AG10803 (cell line): Measurements from ENCODE around the gene PELI2.

Experiments
- DNase-seq: peaks from one replicate; pipeline ENCODE4 v3.0.0; 2010; ENCODE audit warnings: low read depth
- H3K4me3 ChIP-seq: 2 replicates; pipeline ENCODE4 v1.5.1; 2011; ENCODE audit warnings: mild to moderate bottlenecking, low read length, control low read depth
- TF ChIP-seq, protein P1 (sequence below): conservative IDR thresholded peaks from 2 replicates; pipeline ENCODE4 v1.5.1; 2011; ENCODE audit warnings: mild to moderate bottlenecking, low read length, control low read depth, inconsistent platforms

The PELI2 gene

DNA sequence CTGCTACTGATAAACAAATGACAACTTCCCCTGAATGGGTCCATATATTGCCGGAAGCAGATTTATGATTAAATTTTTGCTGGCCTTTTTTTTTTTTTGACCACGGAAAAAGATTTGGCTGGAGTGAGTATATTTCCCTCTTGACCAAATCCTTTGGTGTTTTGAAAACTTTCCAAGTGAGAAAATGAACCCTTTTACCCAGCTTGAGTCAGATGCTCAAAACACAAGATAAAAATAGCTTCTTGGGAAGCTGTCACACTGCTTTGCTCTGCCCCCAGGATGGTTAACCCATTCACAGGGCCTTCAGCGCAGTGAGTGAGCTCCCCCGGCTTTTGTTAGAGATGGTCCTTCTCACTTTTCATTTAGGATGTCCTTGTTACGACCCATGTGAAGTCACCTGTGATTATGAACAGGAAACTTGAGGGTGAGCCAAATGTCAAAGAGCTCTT, 224.3 kb downstream of the PELI2 start:
- DNase-seq: peak; percentile 67
- TF ChIP-seq, protein P1, sequence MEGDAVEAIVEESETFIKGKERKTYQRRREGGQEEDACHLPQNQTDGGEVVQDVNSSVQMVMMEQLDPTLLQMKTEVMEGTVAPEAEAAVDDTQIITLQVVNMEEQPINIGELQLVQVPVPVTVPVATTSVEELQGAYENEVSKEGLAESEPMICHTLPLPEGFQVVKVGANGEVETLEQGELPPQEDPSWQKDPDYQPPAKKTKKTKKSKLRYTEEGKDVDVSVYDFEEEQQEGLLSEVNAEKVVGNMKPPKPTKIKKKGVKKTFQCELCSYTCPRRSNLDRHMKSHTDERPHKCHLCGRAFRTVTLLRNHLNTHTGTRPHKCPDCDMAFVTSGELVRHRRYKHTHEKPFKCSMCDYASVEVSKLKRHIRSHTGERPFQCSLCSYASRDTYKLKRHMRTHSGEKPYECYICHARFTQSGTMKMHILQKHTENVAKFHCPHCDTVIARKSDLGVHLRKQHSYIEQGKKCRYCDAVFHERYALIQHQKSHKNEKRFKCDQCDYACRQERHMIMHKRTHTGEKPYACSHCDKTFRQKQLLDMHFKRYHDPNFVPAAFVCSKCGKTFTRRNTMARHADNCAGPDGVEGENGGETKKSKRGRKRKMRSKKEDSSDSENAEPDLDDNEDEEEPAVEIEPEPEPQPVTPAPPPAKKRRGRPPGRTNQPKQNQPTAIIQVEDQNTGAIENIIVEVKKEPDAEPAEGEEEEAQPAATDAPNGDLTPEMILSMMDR: no peak
- no peak overlapping the region for H3K4me3 ChIP-seq

DNA sequence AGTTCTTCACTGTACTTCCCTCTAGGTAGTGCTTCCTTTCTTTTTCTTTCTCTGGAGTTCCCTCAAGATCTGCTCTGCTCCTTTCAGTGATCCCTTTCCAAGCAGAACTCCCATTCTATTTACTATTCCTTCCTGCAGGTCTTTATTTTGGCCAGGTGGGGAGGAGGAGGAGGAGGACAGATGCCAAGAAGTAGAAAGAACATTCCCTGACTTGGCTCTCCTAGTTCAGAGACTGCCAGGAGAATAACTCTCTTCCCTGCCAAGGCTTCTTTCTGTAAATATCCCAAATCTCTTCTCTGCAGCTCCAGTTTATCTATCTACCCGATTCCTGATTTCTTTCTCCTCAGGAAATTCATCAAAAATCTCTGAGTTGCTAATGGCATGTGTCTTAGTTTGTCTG, 231.7 kb downstream of the PELI2 start:
- no peak for DNase-seq
- TF ChIP-seq, protein P1: no peak
- H3K4me3 ChIP-seq: no peak overlapping the region
